Activated CD8-positive, alpha-beta memory T cell treated with anti-CD3 and anti-CD28 coated beads, Interleukin-2, amount 10 ng/mL, durations not matched to agents 7 days and 5 days (primary cell): ENCODE measurements around the gene CD244. TPM values are rescaled to one million over a fixed set of nuclear protein-coding genes. Genes with fewer than 3 reads are reported as not detected.

Experiments used
- ATAC-seq: fragments of 150-1000 bp; cut with Tn5 transposase; one replicate; pipeline ENCODE4 v1.10.0; 2021; ENCODE audit warnings: moderate library complexity
- CTCF ChIA-PET: fragments of 350-600 bp; sonication (Branson Sonifier 250); formaldehyde crosslinking; loops from one replicate; lab custom pipeline; 2021; ENCODE audit warnings: antibody characterized with exemption; lab: Charles Lee
- DNase-seq: peaks from one replicate; pipeline ENCODE4 v3.0.0-alpha.2; 2020
- H3K27ac Mint-ChIP-seq: one replicate; pipeline ENCODE4 v1.8.0; 2021; ENCODE audit warnings: mild to moderate bottlenecking, mixed read lengths
- H3K27me3 Mint-ChIP-seq: one replicate; pipeline ENCODE4 v1.8.0; 2021; ENCODE audit warnings: mixed read lengths
- H3K36me3 Mint-ChIP-seq: one replicate; pipeline ENCODE4 v1.8.0; 2021; ENCODE audit warnings: mild to moderate bottlenecking, mixed read lengths
- H3K4me1 Mint-ChIP-seq: one replicate; pipeline ENCODE4 v1.8.0; 2021; ENCODE audit warnings: mixed read lengths
- H3K4me3 Mint-ChIP-seq: one replicate; pipeline ENCODE4 v1.8.0; 2021; ENCODE audit warnings: mild to moderate bottlenecking, moderate library complexity, mixed read lengths
- H3K9me3 Mint-ChIP-seq: one replicate; pipeline ENCODE4 v1.8.0; 2022; ENCODE audit warnings: low read depth, mixed read lengths
- total RNA-seq, 2 experiments: library from RNA; stranded (reverse); gene quantifications; one replicate each; pipeline ENCODE4 v1.2.3, GENCODE V29; 2021

The CD244 gene
- total RNA-seq, 2 experiments from 2014 or later, result 25.6 to 34.5 TPM

DNA sequence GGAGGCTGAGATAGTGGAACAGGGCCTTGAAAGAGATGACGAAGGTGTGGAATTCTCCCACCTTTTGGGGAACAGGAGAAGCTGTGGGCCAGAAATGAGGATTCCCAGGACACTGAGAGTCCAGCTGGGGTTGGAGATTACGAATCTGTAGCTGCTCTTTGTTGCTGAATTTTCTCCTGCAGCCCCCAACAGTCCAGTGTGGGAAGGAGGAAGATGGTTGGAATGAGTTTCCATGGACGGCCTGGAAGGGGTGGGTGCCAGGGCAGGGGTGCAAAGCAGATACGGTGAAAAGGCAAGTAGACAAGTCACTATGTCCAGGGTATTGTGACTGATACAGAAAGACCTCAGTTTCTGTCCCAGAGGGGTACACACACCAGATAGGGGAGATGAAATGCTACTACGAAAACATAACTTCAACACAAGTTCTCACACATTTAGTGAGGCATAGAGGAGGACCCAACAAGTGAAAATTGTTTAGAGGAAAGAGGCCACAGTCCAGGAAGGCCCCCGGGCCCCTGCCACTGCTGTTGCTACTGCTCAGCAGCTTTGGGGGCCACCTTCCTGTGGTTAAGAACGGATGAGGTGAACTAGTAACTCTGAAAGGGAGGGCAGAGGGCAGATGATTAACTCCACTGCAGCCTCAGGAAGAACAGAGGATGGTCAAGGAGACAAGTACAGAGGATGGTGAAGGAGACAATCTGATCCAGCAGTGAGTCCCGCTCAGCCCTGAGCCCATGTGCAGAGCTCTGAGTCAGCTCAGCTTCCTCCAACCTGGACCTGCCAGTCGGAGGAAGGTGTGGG, 7.3 kb downstream of the CD244 start:
- Mint-ChIP-seq H3K27me3 (no peaks in the 10 kb centered on the region), H3K4me1 (peaks cover 38% of the 10 kb centered on the region), H3K27ac (no peak overlapping the region), H3K4me3 (no peak overlapping the region), H3K36me3 (peaks cover 35% of the 10 kb centered on the region), H3K9me3 (peaks cover 6% of the 10 kb centered on the region)
- ATAC-seq (peak; percentile 83), DNase-seq (peak; percentile 85)
- CTCF ChIA-PET, result interaction anchor here (1.0 to 6.2 kb wide), 13 partner anchors 9 to 131 kb away, joined by 3 to 38 read pairs (median 9); partner anchors contain the start of gene ITLN2

GRCh38 chr1:160853754-160854153, 8.9 kb downstream of the CD244 start:
- Mint-ChIP-seq H3K27me3 (no peaks in the 10 kb centered on the region), H3K4me3 (no peak overlapping the region), H3K36me3 (peaks cover 40% of the 10 kb centered on the region), H3K4me1 (peaks cover 34% of the 10 kb centered on the region), H3K9me3 (peaks cover 6% of the 10 kb centered on the region), H3K27ac (peak overlapping the region; percentile 44)
- CTCF ChIA-PET, result interaction anchor here (0.6 to 6.2 kb wide), 10 partner anchors 9 to 207 kb away, joined by 3 to 38 read pairs (median 6); partner anchors contain the start of genes CD244, ITLN2 and SLAMF1
- peak; percentile 37 for DNase-seq
- ATAC-seq, result no peak

GRCh38 chr1:160853014-160853413, 9.7 kb downstream of the CD244 start:
- Mint-ChIP-seq H3K4me1 (peaks cover 30% of the 10 kb centered on the region), H3K36me3 (peaks cover 41% of the 10 kb centered on the region), H3K27me3 (no peaks in the 10 kb centered on the region), H3K9me3 (peaks cover 6% of the 10 kb centered on the region), H3K27ac (no peak overlapping the region), H3K4me3 (no peak overlapping the region)
- CTCF ChIA-PET, result interaction anchor here (0.8 to 6.2 kb wide), 8 partner anchors 9 to 137 kb away, joined by 3 to 38 read pairs (median 8); partner anchors contain the start of genes CD244 and ITLN2
- DNase-seq (no peak), ATAC-seq (no peak)

DNA sequence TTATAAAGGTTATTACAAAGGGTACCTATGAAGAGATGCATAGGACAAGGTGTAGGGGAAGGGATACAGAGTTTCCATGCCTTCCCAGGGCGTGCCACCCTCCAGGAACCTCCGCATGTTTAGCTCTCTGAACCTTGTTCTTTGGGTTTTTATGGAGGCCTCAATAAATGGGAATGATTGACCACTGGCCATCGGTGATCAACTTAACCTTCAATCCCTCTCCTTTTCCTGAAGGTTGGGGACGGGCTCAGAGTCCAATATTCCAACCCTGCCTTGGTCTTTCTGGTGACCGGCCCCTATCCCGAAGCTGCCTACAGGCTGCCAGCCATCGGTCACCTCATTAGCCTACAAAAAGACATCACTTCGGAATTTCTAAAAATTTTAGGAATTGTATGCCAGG, 11.7 kb downstream of the CD244 start:
- H3K27ac Mint-ChIP-seq, result no peak overlapping the region
- peaks cover 56% of the 10 kb centered on the region for H3K36me3 Mint-ChIP-seq
- no peak overlapping the region for H3K4me3 Mint-ChIP-seq
- H3K9me3 Mint-ChIP-seq, result peaks cover 6% of the 10 kb centered on the region
- H3K27me3 Mint-ChIP-seq, result no peaks in the 10 kb centered on the region
- DNase-seq, result peak; percentile 28
- no peak for ATAC-seq
- CTCF ChIA-PET, result interaction anchor here (1.0 to 1.5 kb wide), 5 partner anchors 26 to 169 kb away, joined by 3 to 5 read pairs (median 3); no protein-coding TSS in a partner anchor
- H3K4me1 Mint-ChIP-seq, result peaks cover 34% of the 10 kb centered on the region

DNA sequence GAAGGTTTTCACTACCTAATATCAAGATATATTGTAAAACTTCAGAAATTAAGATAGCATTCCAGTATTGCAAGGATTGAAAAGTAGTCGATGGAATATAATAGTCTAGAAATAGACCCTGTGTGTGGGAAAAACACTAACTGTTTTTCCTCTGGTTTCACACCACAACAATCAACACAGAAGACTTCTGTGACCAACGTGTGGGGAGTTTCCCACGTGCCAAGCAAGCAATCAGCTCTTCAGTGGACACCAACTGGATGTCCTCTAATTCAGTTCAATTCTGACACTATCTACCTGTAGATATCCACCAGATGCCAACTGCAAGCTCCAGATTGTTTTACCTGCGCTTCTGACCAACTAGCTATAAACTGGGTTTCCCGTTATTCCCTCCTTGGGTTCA, 12.1 kb downstream of the CD244 start:
- H3K4me3 Mint-ChIP-seq, result no peak overlapping the region
- H3K27me3 Mint-ChIP-seq, result no peaks in the 10 kb centered on the region
- H3K9me3 Mint-ChIP-seq, result peaks cover 6% of the 10 kb centered on the region
- no peak for ATAC-seq
- CTCF ChIA-PET, result interaction anchor here (0.7 to 1.5 kb wide), 7 partner anchors 27 to 169 kb away, joined by 3 to 5 read pairs (median 3); partner anchors contain the start of gene ITLN2
- no peak for DNase-seq
- H3K36me3 Mint-ChIP-seq, result peaks cover 60% of the 10 kb centered on the region
- no peak overlapping the region for H3K27ac Mint-ChIP-seq
- peaks cover 35% of the 10 kb centered on the region for H3K4me1 Mint-ChIP-seq

DNA sequence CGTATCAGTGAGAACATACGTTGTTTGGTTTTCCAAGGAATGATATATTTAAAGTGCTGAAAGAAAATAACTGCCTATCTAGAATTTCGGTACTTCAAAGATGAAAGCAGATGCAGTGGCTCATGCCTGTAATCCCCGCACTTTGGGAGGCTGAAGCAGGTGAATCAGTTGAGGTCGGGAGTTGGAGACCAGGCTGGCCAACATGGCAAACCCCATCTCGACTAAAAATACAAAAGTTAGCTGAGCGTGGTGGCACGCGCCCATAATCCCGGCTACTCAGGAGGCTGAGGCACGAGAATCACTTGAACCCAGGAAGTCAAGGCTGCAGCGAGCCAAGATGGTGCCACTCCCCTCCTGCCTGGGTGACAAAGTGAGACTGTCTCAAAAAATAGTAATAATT, 16.4 kb downstream of the CD244 start:
- ATAC-seq, result no peak

DNA sequence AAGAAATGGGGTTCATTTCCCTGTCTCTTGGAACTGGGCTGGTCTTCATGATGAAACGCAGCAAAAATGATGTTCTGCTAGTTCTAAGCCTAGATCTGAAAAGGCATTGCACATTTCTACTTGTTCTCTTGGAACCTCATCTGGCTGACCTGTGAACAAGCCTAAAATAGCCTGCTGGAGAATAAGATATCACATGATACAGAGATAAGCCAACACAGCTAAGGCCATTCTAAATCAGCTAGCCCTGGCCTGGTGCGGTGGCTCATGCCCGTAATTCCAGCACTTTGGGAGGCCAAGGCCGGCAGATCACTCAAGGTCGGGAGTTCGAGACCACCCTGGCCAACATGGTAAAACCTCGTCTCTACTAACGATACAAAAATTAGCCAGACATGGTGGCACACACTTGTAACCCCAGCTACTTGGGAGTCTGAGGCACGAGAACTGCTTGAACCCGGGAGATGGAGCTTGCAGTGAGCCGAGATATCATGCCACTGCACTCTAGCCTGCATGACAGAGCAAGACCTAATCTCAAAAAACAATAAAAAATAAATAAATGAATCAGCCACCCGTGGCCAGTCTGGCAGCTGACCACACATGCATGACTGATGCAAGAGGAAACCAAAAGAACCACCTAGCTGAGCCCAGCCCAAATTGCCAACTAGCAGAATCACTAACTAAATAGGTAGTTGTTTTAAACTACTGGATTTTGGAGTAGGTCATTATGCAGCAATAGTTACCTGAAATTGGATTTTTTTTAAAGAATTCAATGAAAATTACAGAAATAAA, 18.0 kb downstream of the CD244 start:
- Mint-ChIP-seq H3K4me1 (peaks cover 51% of the 10 kb centered on the region), H3K27ac (peak overlapping the region; percentile 41), H3K36me3 (peaks cover 75% of the 10 kb centered on the region), H3K4me3 (no peak overlapping the region), H3K27me3 (no peaks in the 10 kb centered on the region), H3K9me3 (peaks cover 3% of the 10 kb centered on the region)
- DNase-seq (peak; percentile 65), ATAC-seq (no peak)
- CTCF ChIA-PET, result interaction anchor here (0.8 to 2.7 kb wide), 8 partner anchors 10 to 253 kb away, joined by 3 to 12 read pairs (median 4); partner anchors contain the start of genes CD244 and ITLN2

More for the DNA sequence above, 16.4 kb downstream of the CD244 start:
- Mint-ChIP-seq H3K4me3 (no peak overlapping the region), H3K27ac (no peak overlapping the region), H3K4me1 (peaks cover 53% of the 10 kb centered on the region), H3K27me3 (no peaks in the 10 kb centered on the region), H3K36me3 (peaks cover 68% of the 10 kb centered on the region), H3K9me3 (peaks cover 3% of the 10 kb centered on the region)
- CTCF ChIA-PET, result interaction anchor here (1.0 to 3.1 kb wide), 6 partner anchors 9 to 108 kb away, joined by 3 to 12 read pairs (median 4); partner anchors contain the start of gene ITLN2
- DNase-seq, result no peak

- Mint-ChIP-seq H3K36me3 (peaks cover 52% of the 10 kb centered on the region), H3K4me3 (no peak overlapping the region), H3K9me3 (peaks cover 3% of the 10 kb centered on the region), H3K27ac (no peak overlapping the region), H3K27me3 (no peaks in the 10 kb centered on the region), H3K4me1 (peaks cover 74% of the 10 kb centered on the region)
- DNase-seq (no peak), ATAC-seq (no peak)
- CTCF ChIA-PET, result interaction anchor here (0.9 to 6.7 kb wide), 4 partner anchors 21 to 113 kb away, joined by 3 to 85 read pairs (median 4); partner anchors contain the start of genes CD244 and ITLN2
Measured at GRCh38 chr1:160841079-160841478, 21.6 kb downstream of the CD244 start.

DNA sequence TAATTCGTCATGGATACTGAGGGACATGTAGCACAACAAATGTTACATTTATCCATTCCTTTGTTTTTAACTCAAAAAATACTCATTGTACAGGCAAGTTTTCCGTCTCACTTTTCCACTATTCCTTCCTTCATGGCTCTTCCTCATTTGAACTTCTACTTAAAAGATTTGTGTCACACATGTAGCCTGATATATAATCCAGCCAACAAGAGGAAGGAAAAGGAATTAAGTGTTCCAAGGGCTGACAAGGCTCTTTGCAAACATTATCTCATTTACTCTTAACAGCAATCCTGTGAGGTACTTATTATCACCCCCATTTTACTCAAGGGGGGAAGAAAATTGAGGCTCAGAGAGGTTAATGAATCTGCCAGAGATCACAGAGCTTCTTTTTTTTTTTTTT, 22.9 kb downstream of the CD244 start:
- CTCF ChIA-PET, result interaction anchor here (0.8 to 7.2 kb wide), 10 partner anchors 16 to 164 kb away, joined by 3 to 270 read pairs (median 4); partner anchors contain the start of genes CD244, ITLN2 and LY9
- no peak overlapping the region for H3K4me3 Mint-ChIP-seq
- no peak for DNase-seq
- H3K27me3 Mint-ChIP-seq, result no peaks in the 10 kb centered on the region
- no peak for ATAC-seq
- H3K36me3 Mint-ChIP-seq, result peaks cover 49% of the 10 kb centered on the region
- H3K9me3 Mint-ChIP-seq, result no peaks in the 10 kb centered on the region
- peak overlapping the region; percentile 1 for H3K27ac Mint-ChIP-seq
- H3K4me1 Mint-ChIP-seq, result peaks cover 76% of the 10 kb centered on the region

GRCh38 chr1:160838888-160839287, 23.8 kb downstream of the CD244 start:
- H3K4me3 Mint-ChIP-seq, result peak overlapping the region; percentile 30
- ATAC-seq, result no peak

GRCh38 chr1:160837558-160838205, 25.0 kb downstream of the CD244 start:
- DNase-seq (peak; percentile 96), ATAC-seq (peak; percentile 91)
- peaks cover 69% of the 10 kb centered on the region for H3K4me1 Mint-ChIP-seq
- peaks cover 47% of the 10 kb centered on the region for H3K36me3 Mint-ChIP-seq
- peak overlapping the region; percentile 98 for H3K27ac Mint-ChIP-seq
- CTCF ChIA-PET, result interaction anchor here (0.8 to 7.2 kb wide), 35 partner anchors 9 to 260 kb away, joined by 3 to 270 read pairs (median 7); partner anchors contain the start of genes ARHGAP30, CD244, ITLN1 and ITLN2
- no peaks in the 10 kb centered on the region for H3K27me3 Mint-ChIP-seq
- no peaks in the 10 kb centered on the region for H3K9me3 Mint-ChIP-seq
- peak overlapping the region; percentile 30 for H3K4me3 Mint-ChIP-seq

More at GRCh38 chr1:160838888-160839287, 23.8 kb downstream of the CD244 start:
- Mint-ChIP-seq H3K27ac (peak overlapping the region; percentile 98), H3K27me3 (no peaks in the 10 kb centered on the region), H3K36me3 (peaks cover 47% of the 10 kb centered on the region), H3K4me1 (peaks cover 75% of the 10 kb centered on the region), H3K9me3 (no peaks in the 10 kb centered on the region)
- DNase-seq, result peak; percentile 70
- CTCF ChIA-PET, result interaction anchor here (0.6 to 7.2 kb wide), 12 partner anchors 8 to 387 kb away, joined by 3 to 270 read pairs (median 23); partner anchors contain the start of genes CD244, ITLN2, KLHDC9 and LY9

- H3K4me1 Mint-ChIP-seq, result peaks cover 63% of the 10 kb centered on the region
- H3K36me3 Mint-ChIP-seq, result peaks cover 47% of the 10 kb centered on the region
- no peak overlapping the region for H3K4me3 Mint-ChIP-seq
- no peaks in the 10 kb centered on the region for H3K27me3 Mint-ChIP-seq
- no peak for DNase-seq
- H3K9me3 Mint-ChIP-seq, result no peaks in the 10 kb centered on the region
- ATAC-seq, result no peak
- H3K27ac Mint-ChIP-seq, result peak overlapping the region; percentile 98
- CTCF ChIA-PET, result interaction anchor here (0.8 to 7.2 kb wide), 39 partner anchors 10 to 261 kb away, joined by 3 to 270 read pairs (median 6); partner anchors contain the start of genes ARHGAP30, CD244, ITLN1 and ITLN2
Measured at GRCh38 chr1:160836981-160837557, 25.6 kb downstream of the CD244 start.
